Mucosa of rectum (tissue), 2 donors: ENCODE data around the gene PKNOX2.

Source experiments
- H3K27ac ChIP-seq, 2 donors: one replicate each; pipeline ENCODE4 v1.7.0; 2013; ENCODE audit warnings: inconsistent platforms in 2 of 2, low read depth in 2 of 2, low read length in 2 of 2
- H3K27me3 ChIP-seq, 2 donors: one replicate each; pipeline ENCODE4 v1.7.0; 2013; ENCODE audit warnings: low read length in 2 of 2; ENCODE audit not compliant: control insufficient read depth in 2 of 2, insufficient read depth in 2 of 2
- H3K36me3 ChIP-seq, 2 donors: one replicate each; pipeline ENCODE4 v1.7.0; 2013; ENCODE audit warnings: low read length in 2 of 2; ENCODE audit not compliant: control insufficient read depth in 2 of 2, insufficient read depth in 2 of 2
- H3K4me1 ChIP-seq, 2 donors: one replicate each; pipeline ENCODE4 v1.7.0; 2013; ENCODE audit warnings: low read length in 2 of 2, mild to moderate bottlenecking in 1 of 2; ENCODE audit not compliant: control insufficient read depth in 2 of 2, insufficient read depth in 2 of 2
- H3K4me3 ChIP-seq, 2 donors: one replicate each; pipeline ENCODE4 v1.7.0; 2013; ENCODE audit warnings: low read length in 2 of 2
- H3K9ac ChIP-seq, 2 donors: one replicate each; pipeline ENCODE4 v1.7.0; 2013; ENCODE audit warnings: low read length in 2 of 2, low read depth in 1 of 2, mild to moderate bottlenecking in 1 of 2
- H3K9me3 ChIP-seq, 2 donors: one replicate each; pipeline ENCODE4 v1.7.0; 2013; ENCODE audit warnings: low read length in 2 of 2; ENCODE audit not compliant: control insufficient read depth in 2 of 2
- donor health status: healthy.
- donor health status: Normal muscosa, but diverticular disease.

The PKNOX2 gene

GRCh38 chr11:125170510-125171031 lies 6.0 kb downstream of the PKNOX2 start:
- Histone ChIP-seq H3K4me1 (peaks cover 8% of the 10 kb centered on the region in 2 donors), H3K9me3 (no peaks in the 10 kb centered on the region), H3K27me3 (peaks cover 20 to 37% of the 10 kb centered on the region in 2 donors), H3K9ac (no peak overlapping the region), H3K4me3 (no peak overlapping the region), H3K27ac (peak overlapping the region; percentile 31 to 52), H3K36me3 (no peaks in the 10 kb centered on the region)

- Histone ChIP-seq H3K9me3 (no peaks in the 10 kb centered on the region), H3K4me1 (peaks cover 5 to 6% of the 10 kb centered on the region in 2 donors), H3K27me3 (peaks cover 7 to 24% of the 10 kb centered on the region in 2 donors), H3K36me3 (no peaks in the 10 kb centered on the region), H3K27ac (no peak overlapping the region), H3K4me3 (no peak overlapping the region), H3K9ac (no peak overlapping the region)
Measured at GRCh38 chr11:125171974-125172373, 7.4 kb downstream of the PKNOX2 start.

- H3K4me1 ChIP-seq, result peaks cover 5 to 6% of the 10 kb centered on the region in 2 donors
Measured at GRCh38 chr11:125173027-125173426, 8.5 kb downstream of the PKNOX2 start.

GRCh38 chr11:125173556-125173955 lies 9.0 kb downstream of the PKNOX2 start:
- Histone ChIP-seq H3K4me3 (no peak overlapping the region), H3K9ac (no peak overlapping the region), H3K27ac (no peak overlapping the region), H3K27me3 (peaks cover 3 to 9% of the 10 kb centered on the region in 2 donors), H3K36me3 (no peaks in the 10 kb centered on the region), H3K4me1 (peaks cover 5 to 6% of the 10 kb centered on the region in 2 donors), H3K9me3 (no peaks in the 10 kb centered on the region)

More at GRCh38 chr11:125173027-125173426, 8.5 kb downstream of the PKNOX2 start:
- H3K27me3 ChIP-seq, result peaks cover 3 to 15% of the 10 kb centered on the region in 2 donors
- no peak overlapping the region for H3K27ac ChIP-seq
- H3K9ac ChIP-seq, result no peak overlapping the region
- H3K9me3 ChIP-seq, result no peaks in the 10 kb centered on the region
- H3K4me3 ChIP-seq, result no peak overlapping the region
- no peaks in the 10 kb centered on the region for H3K36me3 ChIP-seq

- H3K9me3 ChIP-seq, result no peaks in the 10 kb centered on the region
- H3K27me3 ChIP-seq, result peaks cover under 1 to 8% of the 10 kb centered on the region in 2 donors
- H3K36me3 ChIP-seq, result no peaks in the 10 kb centered on the region
- H3K27ac ChIP-seq, result no peak overlapping the region
- H3K9ac ChIP-seq, result no peak overlapping the region
- H3K4me1 ChIP-seq, result peaks cover 5 to 6% of the 10 kb centered on the region in 2 donors
- no peak overlapping the region for H3K4me3 ChIP-seq
Measured at GRCh38 chr11:125174057-125174456, 9.5 kb downstream of the PKNOX2 start.

GRCh38 chr11:125174686-125175085 lies 10.1 kb downstream of the PKNOX2 start:
- H3K27ac ChIP-seq, result no peak overlapping the region
- H3K9ac ChIP-seq, result no peak overlapping the region
- no peaks in the 10 kb centered on the region for H3K36me3 ChIP-seq
- H3K9me3 ChIP-seq, result no peaks in the 10 kb centered on the region
- H3K27me3 ChIP-seq, result peaks cover 0 to 4% of the 10 kb centered on the region in 2 donors
- H3K4me3 ChIP-seq, result no peak overlapping the region
- peaks cover 2 to 6% of the 10 kb centered on the region in 2 donors for H3K4me1 ChIP-seq

GRCh38 chr11:125175166-125175565 lies 10.6 kb downstream of the PKNOX2 start:
- no peaks in the 10 kb centered on the region for H3K9me3 ChIP-seq
- H3K36me3 ChIP-seq, result no peaks in the 10 kb centered on the region
- no peak overlapping the region for H3K9ac ChIP-seq
- no peaks in the 10 kb centered on the region for H3K27me3 ChIP-seq
- no peak overlapping the region for H3K27ac ChIP-seq
- H3K4me1 ChIP-seq, result peaks cover 0 to 2% of the 10 kb centered on the region in 2 donors
- H3K4me3 ChIP-seq, result no peak overlapping the region

GRCh38 chr11:125175896-125176575 lies 11.5 kb downstream of the PKNOX2 start:
- Histone ChIP-seq H3K4me1 (no peaks in the 10 kb centered on the region), H3K4me3 (no peak overlapping the region), H3K9ac (no peak overlapping the region), H3K27ac (no peak overlapping the region), H3K27me3 (no peaks in the 10 kb centered on the region), H3K9me3 (no peaks in the 10 kb centered on the region), H3K36me3 (no peaks in the 10 kb centered on the region)

GRCh38 chr11:125176866-125177265 lies 12.3 kb downstream of the PKNOX2 start:
- Histone ChIP-seq H3K9me3 (no peaks in the 10 kb centered on the region), H3K4me1 (no peaks in the 10 kb centered on the region), H3K9ac (no peak overlapping the region), H3K4me3 (no peak overlapping the region), H3K36me3 (no peaks in the 10 kb centered on the region), H3K27me3 (no peaks in the 10 kb centered on the region), H3K27ac (no peak overlapping the region)

- no peaks in the 10 kb centered on the region for H3K36me3 ChIP-seq
- H3K9me3 ChIP-seq, result no peaks in the 10 kb centered on the region
- H3K27me3 ChIP-seq, result no peaks in the 10 kb centered on the region
- no peaks in the 10 kb centered on the region for H3K4me1 ChIP-seq
- no peak overlapping the region for H3K9ac ChIP-seq
- H3K4me3 ChIP-seq, result no peak overlapping the region
- H3K27ac ChIP-seq, result no peak overlapping the region
Measured at GRCh38 chr11:125177543-125177942, 13.0 kb downstream of the PKNOX2 start.
